WI38 (cell line): ENCODE measurements around the gene RRAGD.

Experiments
- H3K4me3 ChIP-seq: 2 replicates; pipeline ENCODE4 v1.5.1; 2011; ENCODE audit warnings: low read depth, mild to moderate bottlenecking, control low read depth, low read length
- TF ChIP-seq, protein P1 (sequence below): IDR thresholded peaks from 2 replicates; pipeline ENCODE4 v1.5.1; 2012; ENCODE audit warnings: low read depth, mild to moderate bottlenecking, control low read depth, low read length

Gene RRAGD

DNA sequence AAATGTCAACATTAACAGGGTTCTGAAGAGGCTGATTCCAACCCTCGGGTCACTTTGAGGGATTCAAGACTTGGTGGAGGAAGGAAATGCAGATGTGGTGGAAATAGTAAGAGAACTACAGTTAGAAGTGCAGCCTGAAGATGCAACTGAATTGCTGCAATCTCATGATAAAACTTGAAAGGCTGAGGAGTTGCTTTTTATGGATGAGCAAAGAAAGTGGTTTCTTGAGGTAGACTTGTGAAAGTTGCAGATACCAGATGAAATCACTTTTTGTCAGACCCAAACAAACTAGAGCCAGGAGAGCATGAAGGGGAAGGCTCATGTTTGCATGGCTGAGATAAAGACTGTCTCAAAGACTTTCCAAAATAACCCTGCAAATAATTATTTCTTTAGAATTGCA lies 37.1 kb upstream of the RRAGD start:
- TF ChIP-seq, protein P1, sequence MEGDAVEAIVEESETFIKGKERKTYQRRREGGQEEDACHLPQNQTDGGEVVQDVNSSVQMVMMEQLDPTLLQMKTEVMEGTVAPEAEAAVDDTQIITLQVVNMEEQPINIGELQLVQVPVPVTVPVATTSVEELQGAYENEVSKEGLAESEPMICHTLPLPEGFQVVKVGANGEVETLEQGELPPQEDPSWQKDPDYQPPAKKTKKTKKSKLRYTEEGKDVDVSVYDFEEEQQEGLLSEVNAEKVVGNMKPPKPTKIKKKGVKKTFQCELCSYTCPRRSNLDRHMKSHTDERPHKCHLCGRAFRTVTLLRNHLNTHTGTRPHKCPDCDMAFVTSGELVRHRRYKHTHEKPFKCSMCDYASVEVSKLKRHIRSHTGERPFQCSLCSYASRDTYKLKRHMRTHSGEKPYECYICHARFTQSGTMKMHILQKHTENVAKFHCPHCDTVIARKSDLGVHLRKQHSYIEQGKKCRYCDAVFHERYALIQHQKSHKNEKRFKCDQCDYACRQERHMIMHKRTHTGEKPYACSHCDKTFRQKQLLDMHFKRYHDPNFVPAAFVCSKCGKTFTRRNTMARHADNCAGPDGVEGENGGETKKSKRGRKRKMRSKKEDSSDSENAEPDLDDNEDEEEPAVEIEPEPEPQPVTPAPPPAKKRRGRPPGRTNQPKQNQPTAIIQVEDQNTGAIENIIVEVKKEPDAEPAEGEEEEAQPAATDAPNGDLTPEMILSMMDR = no peak

DNA sequence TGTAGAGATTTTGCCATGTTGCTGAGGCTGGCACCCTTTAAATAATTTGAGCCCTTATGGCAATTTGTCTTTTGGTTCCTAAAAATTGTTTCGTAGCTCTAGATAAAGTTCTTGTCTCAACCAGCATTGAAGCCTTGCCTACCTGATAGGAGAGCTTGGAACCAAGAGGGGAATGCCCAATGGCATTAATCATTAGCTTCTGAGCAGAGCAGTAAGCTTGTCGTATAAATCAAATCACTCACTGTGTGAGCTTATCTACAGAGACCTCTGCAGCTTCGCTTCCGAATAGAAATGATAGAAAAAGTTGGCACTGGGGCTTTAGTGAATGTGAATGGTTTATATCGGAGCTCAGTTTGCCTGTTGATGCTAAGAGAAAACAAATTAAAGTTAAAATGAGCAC lies 31.6 kb upstream of the RRAGD start:
- TF ChIP-seq, protein P1 = no peak
- H3K4me3 ChIP-seq = no peak overlapping the region

More for the DNA sequence above, 37.1 kb upstream of the RRAGD start:
- no peak overlapping the region for H3K4me3 ChIP-seq

DNA sequence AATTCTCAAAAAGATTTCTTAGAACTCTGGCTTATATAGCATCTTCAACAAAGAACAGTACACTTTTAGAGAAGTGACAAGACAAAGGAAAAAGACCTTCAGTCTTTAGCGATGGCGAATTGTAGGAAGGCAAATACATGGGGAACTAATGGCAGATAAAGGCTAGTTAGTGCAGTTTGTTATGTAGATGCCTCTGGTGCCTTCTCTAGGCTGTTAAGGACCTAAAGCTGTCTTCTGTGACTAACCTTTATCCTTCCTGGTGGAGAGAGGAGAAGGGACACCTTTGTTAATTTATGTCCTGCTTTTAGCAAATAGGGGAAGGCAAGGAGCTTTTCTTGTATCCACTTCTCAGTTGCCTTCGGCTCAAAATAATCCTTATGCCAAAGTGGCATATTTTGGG lies 28.1 kb upstream of the RRAGD start:
- no peak overlapping the region for H3K4me3 ChIP-seq
- TF ChIP-seq, protein P1 = no peak

DNA sequence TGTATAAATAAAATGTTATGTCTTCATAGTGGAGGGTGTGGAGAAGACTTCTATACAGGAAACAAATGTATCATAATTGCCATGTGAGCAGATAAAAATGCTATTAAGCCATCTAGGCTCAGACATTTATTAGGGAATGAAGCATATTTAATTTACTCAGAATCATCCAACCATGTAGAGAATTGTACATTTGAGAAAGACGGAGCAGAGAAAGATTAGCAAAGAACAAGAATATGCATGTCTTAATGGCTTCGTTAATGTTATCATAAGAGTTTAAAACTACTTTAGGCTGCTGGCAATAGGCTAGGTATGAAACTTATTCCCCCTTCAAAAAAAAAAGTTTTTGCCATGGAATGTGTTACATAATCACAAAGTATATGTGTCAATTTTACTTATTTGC lies 26.9 kb upstream of the RRAGD start:
- TF ChIP-seq, protein P1 = no peak

DNA sequence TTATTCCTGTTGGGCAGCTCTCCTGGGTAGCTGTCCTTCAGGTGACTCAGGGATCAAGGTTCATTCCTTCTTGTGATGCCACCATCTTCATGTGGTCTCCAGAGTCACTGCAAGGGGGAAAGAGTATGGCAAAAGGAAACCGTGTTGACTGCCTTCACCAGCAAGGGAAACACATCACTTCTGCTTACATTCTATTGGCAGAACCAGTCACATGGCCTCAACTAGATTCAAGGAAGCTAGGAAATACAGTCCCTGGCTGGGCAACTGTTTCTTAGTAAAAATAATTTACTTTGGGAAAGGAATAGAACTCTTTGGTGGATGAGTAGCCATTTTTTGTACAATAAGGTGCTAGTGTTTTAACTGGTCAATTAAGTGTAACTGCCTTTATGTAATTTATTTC lies 26.2 kb upstream of the RRAGD start:
- no peak overlapping the region for H3K4me3 ChIP-seq
- TF ChIP-seq, protein P1 = no peak

More for the DNA sequence above, 26.9 kb upstream of the RRAGD start:
- H3K4me3 ChIP-seq = no peak overlapping the region

DNA sequence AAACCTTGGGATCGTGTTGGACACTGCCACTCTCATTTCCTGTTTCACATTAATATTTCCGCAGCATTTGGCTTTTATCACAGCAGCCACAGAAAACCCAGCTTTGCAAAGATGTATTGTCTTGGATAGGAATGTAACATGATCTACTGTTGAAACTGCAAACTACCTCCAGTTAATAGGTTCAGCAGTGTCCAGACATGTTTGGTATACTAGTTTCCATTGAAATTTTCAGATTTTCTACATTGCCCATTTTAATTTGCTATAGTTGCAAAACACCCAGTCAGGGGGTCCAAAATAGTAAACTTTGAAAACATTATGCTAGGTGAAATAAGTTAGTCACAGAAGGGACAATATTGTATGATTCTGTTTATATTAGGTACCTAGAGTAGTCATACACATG lies 24.2 kb upstream of the RRAGD start:
- TF ChIP-seq, protein P1 = no peak
- no peak overlapping the region for H3K4me3 ChIP-seq

DNA sequence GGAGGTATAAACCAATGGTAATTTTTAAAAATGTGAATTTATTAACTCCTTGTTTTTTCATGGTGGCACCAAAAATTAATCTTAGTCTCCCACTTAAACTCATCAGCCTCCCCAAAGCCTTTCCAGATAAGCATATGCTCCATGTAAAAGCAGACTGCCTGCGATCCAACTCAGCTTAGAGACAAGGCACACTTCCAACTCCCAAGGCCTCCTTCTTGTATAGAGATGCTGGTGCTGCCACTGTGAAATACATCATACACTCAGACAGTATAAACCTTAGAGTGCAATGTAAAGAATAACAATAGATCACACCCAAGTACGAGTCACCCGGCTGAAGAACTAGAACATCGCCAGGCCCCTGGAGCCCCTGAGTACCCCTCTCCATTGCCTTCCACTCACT lies 22.9 kb upstream of the RRAGD start:
- TF ChIP-seq, protein P1 = no peak
- H3K4me3 ChIP-seq = no peak overlapping the region

DNA sequence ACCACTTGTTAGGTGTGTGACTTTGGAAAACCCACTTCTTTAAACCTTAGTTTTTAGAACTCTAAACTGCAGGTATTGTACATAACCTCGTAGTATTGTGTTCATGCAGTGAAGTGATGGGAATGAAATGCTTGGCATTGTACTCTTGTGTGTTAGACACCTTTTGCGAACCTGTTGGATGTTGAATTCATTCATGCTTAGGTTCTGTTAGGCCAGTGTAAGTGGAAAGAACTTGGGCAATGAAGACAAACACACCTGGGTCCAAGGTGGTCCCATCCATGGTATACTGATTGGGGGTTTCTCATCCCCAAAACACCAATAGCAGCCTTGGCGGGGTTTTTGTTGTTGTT lies 22.1 kb upstream of the RRAGD start:
- TF ChIP-seq, protein P1 = no peak
- H3K4me3 ChIP-seq = no peak overlapping the region
